Endothelial cell of umbilical vein (primary cell): ENCODE results near the gene CFAP46. TPM values are rescaled to one million over a fixed set of nuclear protein-coding genes. Genes with fewer than 3 reads are reported as not detected.

Experiments used
- BruUV-seq: library from RNA; stranded (reverse); fragments of 400-500 nt; replicated peaks from 2 replicates; lab custom pipeline; 2021; lab: Mats Ljungman, UMichigan
- CTCF ChIA-PET: fragments of 300-600, 350-600 bp; sonication (Branson Sonifier 250); formaldehyde crosslinking; loops from one replicate; lab custom pipeline; 2021; ENCODE audit warnings: antibody characterized with exemption, inconsistent platforms; lab: Charles Lee
- POLR2A ChIA-PET: fragments of 300-600, 350-600 bp; sonication (Branson Sonifier 250); formaldehyde crosslinking; loops from one replicate; lab custom pipeline; 2021; ENCODE audit warnings: antibody characterized with exemption, inconsistent platforms; lab: Charles Lee
- DNase-seq: peaks from one replicate; pipeline ENCODE4 v3.0.0-alpha.2; 2011; ENCODE audit warnings: low read depth, low spot score
- FAIRE-seq: peaks from 2 replicates; lab custom pipeline; 2011; peaks lifted over from hg19 to GRCh38; lab: Jason Lieb, UNC
- H2AFZ ChIP-seq: 2 replicates; pipeline ENCODE4 v1.6.0; 2012; ENCODE audit warnings: low read depth, low read length, control low read depth, inconsistent platforms
- H3K27ac ChIP-seq: 2 replicates; pipeline ENCODE4 v1.5.1; 2011; ENCODE audit warnings: low read depth, mild to moderate bottlenecking, control low read depth, low read length, moderate library complexity; ENCODE audit not compliant: insufficient read depth
- H3K27me3 ChIP-seq, 2 experiments: 2 replicates each; pipeline versions ENCODE4 v1.6.0 to v1.6.1; 2011; ENCODE audit warnings: low read length in 2 of 2, mixed read lengths in 1 of 2; ENCODE audit not compliant: control insufficient read depth in 2 of 2, insufficient read depth in 2 of 2
- H3K36me3 ChIP-seq, 2 experiments: 2 replicates in 1 of 2; 3 replicates in 1 of 2; pipeline ENCODE4 v1.5.1; 2011; ENCODE audit warnings: low read length in 2 of 2, mild to moderate bottlenecking in 1 of 2, moderate library complexity in 1 of 2; ENCODE audit not compliant: control insufficient read depth in 2 of 2, insufficient read depth in 2 of 2; ENCODE audit errors: extremely low read depth in 1 of 2
- H3K4me1 ChIP-seq: 3 replicates; pipeline ENCODE4 v1.5.1; 2011; ENCODE audit warnings: mild to moderate bottlenecking, low read length; ENCODE audit not compliant: control insufficient read depth, insufficient read depth; ENCODE audit errors: extremely low read depth
- H3K4me2 ChIP-seq: 2 replicates; pipeline ENCODE4 v1.6.1; 2011; ENCODE audit warnings: low read length, control low read depth, mixed read lengths; ENCODE audit not compliant: insufficient read depth
- H3K4me3 ChIP-seq, 3 experiments: fragments of 200-600 bp in 1 of 3; sonication (generic), shearing (Covaris generic) in 1 of 3; replicated peaks in 1 of 3; 2 replicates each; pipeline ENCODE4 v1.5.1; 2011 to 2016; ENCODE audit warnings: control low read depth in 3 of 3, low read length in 3 of 3, mild to moderate bottlenecking in 2 of 3, inconsistent platforms in 1 of 3, low read depth in 1 of 3, moderate library complexity in 1 of 3; ENCODE audit not compliant: insufficient read depth in 1 of 3
- H3K79me2 ChIP-seq: 2 replicates; pipeline ENCODE4 v1.6.0; 2012; ENCODE audit warnings: low read length, inconsistent platforms; ENCODE audit not compliant: control insufficient read depth, insufficient read depth
- H3K9ac ChIP-seq: replicated peaks from 2 replicates; pipeline ENCODE3; 2011; ENCODE audit warnings: low read length, control low read depth; ENCODE audit not compliant: insufficient read depth; ENCODE audit errors: extremely low read depth
- H3K9me1 ChIP-seq: replicated peaks from 3 replicates; pipeline ENCODE4 v1.6.0; 2011; ENCODE audit warnings: mild to moderate bottlenecking, low read length; ENCODE audit not compliant: control insufficient read depth, insufficient read depth; ENCODE audit errors: extremely low read depth
- H3K9me3 ChIP-seq: replicated peaks from 2 replicates; pipeline ENCODE4 v1.5.1; 2012; ENCODE audit warnings: low read length, inconsistent platforms; ENCODE audit not compliant: control insufficient read depth, insufficient read depth
- H4K20me1 ChIP-seq: replicated peaks from 2 replicates; pipeline ENCODE3; 2011; ENCODE audit warnings: mild to moderate bottlenecking, low read length; ENCODE audit not compliant: control insufficient read depth, insufficient read depth; ENCODE audit errors: extremely low read depth
- CTCF ChIP-seq, 2 donors: IDR thresholded peaks; 1 replicate in 1 of 2; 2 replicates in 1 of 2; pipeline ENCODE4 v1.5.1; 2011; ENCODE audit warnings: low read length in 2 of 2, mild to moderate bottlenecking in 2 of 2, moderate library complexity in 2 of 2, control low read depth in 1 of 2, inconsistent platforms in 1 of 2, low read depth in 1 of 2; ENCODE audit not compliant: insufficient read depth in 1 of 2; ENCODE audit errors: extremely low read depth in 1 of 2
- EZH2 ChIP-seq: IDR thresholded peaks from 2 replicates; pipeline ENCODE4 v1.6.1; 2012; ENCODE audit warnings: borderline replicate concordance, low read depth, mild to moderate bottlenecking, moderate library complexity, low read length, inconsistent platforms; ENCODE audit not compliant: severe bottlenecking
- FOS ChIP-seq: IDR thresholded peaks from 2 replicates; pipeline ENCODE4 v1.6.1; 2011; ENCODE audit warnings: mild to moderate bottlenecking, low read length, moderate library complexity, borderline replicate concordance; ENCODE audit not compliant: insufficient read depth
- GATA2 ChIP-seq: IDR thresholded peaks from 2 replicates; pipeline ENCODE4 v1.7.0; 2011; ENCODE audit warnings: low read depth, mild to moderate bottlenecking, moderate library complexity, mixed read lengths, low read length; ENCODE audit not compliant: insufficient read length, insufficient read depth
- JUN ChIP-seq: IDR thresholded peaks from 2 replicates; pipeline ENCODE4 v1.6.1; 2011; ENCODE audit warnings: borderline replicate concordance, low read depth; ENCODE audit not compliant: insufficient read length, insufficient read depth
- MAX ChIP-seq: IDR thresholded peaks from 2 replicates; pipeline ENCODE4 v1.6.1; 2011; ENCODE audit not compliant: insufficient read depth, insufficient read length
- MYC ChIP-seq: IDR thresholded peaks from one replicate; pipeline ENCODE4 v1.6.1; 2011; ENCODE audit warnings: mild to moderate bottlenecking, low read depth, low read length
- POLR2A ChIP-seq: IDR thresholded peaks from 2 replicates; pipeline ENCODE4 v1.6.1; 2012; ENCODE audit warnings: low read depth, mild to moderate bottlenecking, control low read depth, low read length
- POLR2AphosphoS5 ChIP-seq: IDR thresholded peaks from 2 replicates; pipeline ENCODE4 v1.6.1; 2012; ENCODE audit warnings: low read depth, mild to moderate bottlenecking, control low read depth, low read length, moderate library complexity; ENCODE audit not compliant: insufficient read depth
- dilution Hi-C: fragments of 300-500 bp; cut with MboI; formaldehyde crosslinking; loops from one replicate; pipeline ENCODE4 v1.15.0; 2019; ENCODE audit warnings: low sequenced_read_pairs; ENCODE audit not compliant: extremely low pct_ligation_motif_present
- intact Hi-C: fragments of 100-400 bp; cut with micrococcal nuclease; formaldehyde crosslinking; loops from one replicate; pipeline ENCODE4 v1.10.0; 2022
- polyA plus RNA-seq, 4 experiments: library from polyadenylated mRNA; depleted of rRNA in 3 of 4; stranded (reverse) in 3 of 4; unstranded in 1 of 4; fragments of >200 nt; gene quantifications; 2 replicates each; pipeline versions ENCODE4 v1.2.1 to v1.2.3, GENCODE V29; 2011 to 2012; ENCODE audit warnings: missing spikeins in 1 of 4
- total RNA-seq: library from RNA; stranded (reverse); gene quantifications from 2 replicates; pipeline ENCODE4 v1.2.3, GENCODE V29; 2021

CFAP46 gene
- total and polyA plus RNA-seq, 2 donors (not counting 3 experiments of a cell fraction or from before 2014, with no cell fraction given): 0.75 to 0.98 TPM

- H3K4me3 ChIP-seq: no peak overlapping the region
- DNase-seq (no peak), FAIRE-seq (no peak)
- ChIA-PET POLR2A (no interaction called here), CTCF (no interaction called here)
- no peak for TF ChIP-seq JUN
- no peak for TF ChIP-seq POLR2A
- no peak for TF ChIP-seq MAX
- no peak for TF ChIP-seq MYC
- no peak for TF ChIP-seq EZH2
- no peak for TF ChIP-seq POLR2AphosphoS5
- no peak for TF ChIP-seq FOS
- no peak for TF ChIP-seq CTCF (IDR thresholded peaks at IDR 0.05; ENCODE audit: extremely low read depth in 1 of 2, insufficient read depth in 1 of 2, low read depth in 1 of 2, low read length in 2 of 2)
- no peak for TF ChIP-seq GATA2
- H3K27me3 ChIP-seq: no peaks in the 10 kb centered on the region
- intact Hi-C loops: no loop called here
- no peaks in the 10 kb centered on the region for H4K20me1 ChIP-seq
- no TSS peak for BruUV-seq
- no peaks in the 10 kb centered on the region for H3K9me1 ChIP-seq
- no peak overlapping the region for H3K4me2 ChIP-seq
- H3K9ac ChIP-seq: no peak overlapping the region
- H3K36me3 ChIP-seq: no peaks in the 10 kb centered on the region
- H3K79me2 ChIP-seq: no peaks in the 10 kb centered on the region
- no peak overlapping the region for H3K27ac ChIP-seq
- H3K4me1 ChIP-seq: no peaks in the 10 kb centered on the region
- no peaks in the 10 kb centered on the region for H3K9me3 ChIP-seq
- dilution Hi-C loops: no loop called here
- H2AFZ ChIP-seq: no peak overlapping the region
Observed at GRCh38 chr10:132899054-132899750, 43.2 kb downstream of the CFAP46 start.
